Activated CD4-positive, alpha-beta T cell treated with anti-CD3 and anti-CD28 coated beads, Interleukin-2, amount 50 U/mL, for 24 hours (primary cell): ENCODE results near the gene GRIP2.

ENCODE experiments used
- DNase-seq, 2 donors: peaks; one replicate each; pipeline ENCODE4 v3.0.0-alpha.2; 2020; ENCODE audit warnings: low read depth in 1 of 2, low spot score in 1 of 2

Gene GRIP2

GRCh38 chr3:14562121-14562890 lies 22.2 kb upstream of the GRIP2 start:
- DNase-seq = no peak

- no peak for DNase-seq
Observed at GRCh38 chr3:14561051-14561960, 21.2 kb upstream of the GRIP2 start.

GRCh38 chr3:14560110-14560509 lies 20.0 kb upstream of the GRIP2 start:
- DNase-seq = no peak

- DNase-seq = no peak
Observed at GRCh38 chr3:14558029-14558428, 17.9 kb upstream of the GRIP2 start.

GRCh38 chr3:14555835-14556234 lies 15.7 kb upstream of the GRIP2 start:
- no peak for DNase-seq

- no peak for DNase-seq
Observed at GRCh38 chr3:14554715-14555114, 14.6 kb upstream of the GRIP2 start.

- DNase-seq = no peak
Observed at GRCh38 chr3:14553871-14554270, 13.7 kb upstream of the GRIP2 start.

GRCh38 chr3:14552717-14553116 lies 12.6 kb upstream of the GRIP2 start:
- DNase-seq = no peak

GRCh38 chr3:14552041-14552648 lies 12.0 kb upstream of the GRIP2 start:
- no peak for DNase-seq

- no peak for DNase-seq
Observed at GRCh38 chr3:14550651-14551611, 10.8 kb upstream of the GRIP2 start.

GRCh38 chr3:14550181-14550580 lies 10.0 kb upstream of the GRIP2 start:
- no peak for DNase-seq

GRCh38 chr3:14549256-14549919 lies 9.2 kb upstream of the GRIP2 start:
- DNase-seq = no peak

GRCh38 chr3:14548321-14548729 lies 8.2 kb upstream of the GRIP2 start:
- DNase-seq = peak in 1 of 2 donors; percentile 30

- DNase-seq = no peak
Observed at GRCh38 chr3:14547693-14548092, 7.6 kb upstream of the GRIP2 start.

GRCh38 chr3:14546041-14546440 lies 5.9 kb upstream of the GRIP2 start:
- DNase-seq = no peak

- DNase-seq = no peak
Observed at GRCh38 chr3:14545251-14545635, 5.1 kb upstream of the GRIP2 start.

- DNase-seq = no peak
Observed at GRCh38 chr3:14544282-14545250, 4.4 kb upstream of the GRIP2 start.

- no peak for DNase-seq
Observed at GRCh38 chr3:14543446-14543845, 3.3 kb upstream of the GRIP2 start.

- no peak for DNase-seq
Observed at GRCh38 chr3:14542656-14543055, 2.5 kb upstream of the GRIP2 start.
